ELR (cell line): ENCODE measurements around the gene KCNAB2.
"Not testable (repeated sequence)": the region's sequence is repeated elsewhere in the genome, so short reads cannot be mapped to it uniquely, and the experiment has no call there.

ENCODE experiments used
- DNase-seq: peaks from one replicate; pipeline ENCODE4 v3.0.0-alpha.2; 2015; ENCODE audit warnings: low read depth

Gene KCNAB2

GRCh38 chr1:6010554-6010953 is 35.1 kb upstream of the KCNAB2 start:
- no peak for DNase-seq

- no peak for DNase-seq
Measured at GRCh38 chr1:6011161-6011945, 34.3 kb upstream of the KCNAB2 start.

GRCh38 chr1:6011946-6012258 is 33.8 kb upstream of the KCNAB2 start:
- DNase-seq = no peak

DNA sequence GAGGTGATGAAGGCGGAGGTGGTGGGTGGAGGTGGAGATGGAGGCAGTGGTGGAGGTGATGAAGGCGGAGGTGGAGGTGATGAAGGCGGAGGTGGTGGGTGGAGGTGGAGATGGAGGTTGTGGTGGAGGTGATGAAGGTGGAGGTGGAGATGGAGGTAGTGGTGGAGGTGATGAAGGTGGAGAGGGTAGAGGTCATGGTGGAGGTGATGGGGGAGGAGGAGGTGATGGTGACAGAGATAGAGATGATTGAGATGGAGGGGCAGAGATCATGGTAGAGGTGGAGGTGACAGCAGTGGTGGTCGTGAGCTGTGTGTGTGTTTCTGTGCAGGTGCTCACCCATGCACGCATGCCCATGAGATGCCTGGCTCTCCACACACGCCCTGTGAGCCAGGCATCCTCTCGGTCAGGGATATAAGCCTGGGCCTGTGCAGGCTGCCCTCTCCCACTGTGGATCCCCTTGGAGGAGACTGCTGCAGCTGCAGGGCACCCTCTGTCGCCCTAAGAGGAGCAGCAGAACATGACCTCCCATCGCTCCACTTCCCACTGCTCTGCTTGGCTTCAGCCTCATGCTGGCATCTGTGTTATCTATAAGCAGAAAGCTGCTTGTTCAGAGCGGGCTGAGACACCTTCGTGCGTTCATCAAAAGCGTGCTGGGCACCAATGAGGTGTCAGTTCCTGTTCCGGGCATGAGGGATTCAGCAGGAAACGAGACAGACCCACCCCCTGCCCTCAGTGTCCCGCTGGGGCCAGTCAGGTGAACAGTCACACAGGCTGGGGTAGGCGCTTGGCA is 33.0 kb upstream of the KCNAB2 start:
- DNase-seq = no peak

DNA sequence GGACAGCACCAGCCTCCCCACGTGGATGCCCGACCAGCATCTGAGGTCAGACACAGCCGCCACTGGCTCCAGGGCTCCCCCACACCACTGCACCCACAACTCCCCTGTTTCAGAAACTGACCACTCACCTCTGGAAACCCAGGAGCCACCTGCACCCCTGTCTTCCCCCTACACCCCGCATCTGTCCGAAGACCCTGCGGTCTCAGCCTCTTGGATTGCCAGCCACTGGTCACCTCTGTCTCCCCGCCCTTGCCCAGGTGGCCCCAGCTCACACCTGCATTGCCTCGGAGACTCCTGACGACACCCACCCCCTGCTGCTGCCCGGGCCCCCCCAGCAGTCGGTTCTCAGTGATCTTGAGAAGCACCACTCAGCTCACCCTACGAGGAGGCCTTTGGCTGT is 32.2 kb upstream of the KCNAB2 start:
- DNase-seq = no peak

GRCh38 chr1:6014130-6014999 is 31.3 kb upstream of the KCNAB2 start:
- DNase-seq = no peak

DNA sequence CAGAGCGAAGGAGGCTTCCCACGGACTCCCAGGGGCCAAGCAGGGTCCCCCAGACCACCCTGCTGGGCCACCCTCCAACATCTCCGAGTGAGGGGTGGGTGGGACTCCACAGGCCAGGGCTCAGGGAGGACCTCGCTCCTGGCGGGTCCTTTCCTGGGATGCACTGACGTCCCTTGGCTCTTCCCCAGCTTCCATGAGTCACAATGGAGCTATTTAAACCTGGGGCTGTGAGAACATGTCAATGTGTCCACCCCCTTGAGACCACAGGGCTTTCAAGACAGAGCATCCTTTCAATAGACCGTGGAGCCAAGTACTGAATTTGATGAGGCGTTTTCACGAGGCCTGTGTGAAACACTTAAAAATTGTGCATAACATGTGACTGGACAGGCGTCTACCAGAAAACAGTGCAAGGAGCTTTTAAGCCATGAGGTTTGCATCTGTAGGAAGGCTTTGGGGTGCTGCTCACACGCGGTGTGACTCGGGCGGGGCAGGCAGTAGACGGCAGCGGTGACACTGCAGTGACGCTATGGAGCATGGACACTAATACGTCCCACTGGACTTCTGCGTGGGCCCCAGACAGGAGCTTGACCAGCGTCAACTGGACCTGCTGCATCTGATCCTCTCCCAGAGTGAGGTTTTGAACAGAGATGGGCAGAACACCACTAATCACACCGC is 29.4 kb upstream of the KCNAB2 start:
- peak; percentile 79 for DNase-seq

DNA sequence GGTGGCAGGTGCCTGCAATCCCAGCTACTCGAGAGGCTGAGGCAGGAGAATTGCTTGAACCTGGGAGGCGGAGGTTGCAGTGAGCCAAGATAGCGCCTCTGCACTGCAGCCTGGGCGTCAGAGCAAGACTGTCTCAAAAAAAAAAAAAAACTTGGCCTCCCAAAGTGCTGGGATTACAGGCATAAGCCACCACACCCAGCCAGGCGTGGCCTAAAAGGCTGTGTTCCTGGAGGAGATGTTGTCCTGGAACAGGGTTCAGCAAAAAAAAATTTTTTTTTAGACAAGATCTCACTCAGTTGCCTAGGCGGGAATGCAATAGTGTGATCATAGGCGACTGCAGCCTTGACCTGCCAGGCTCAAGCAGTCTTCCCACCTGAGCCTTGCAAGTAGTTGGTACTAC is 28.0 kb upstream of the KCNAB2 start:
- DNase-seq = not testable (repeated sequence)

DNA sequence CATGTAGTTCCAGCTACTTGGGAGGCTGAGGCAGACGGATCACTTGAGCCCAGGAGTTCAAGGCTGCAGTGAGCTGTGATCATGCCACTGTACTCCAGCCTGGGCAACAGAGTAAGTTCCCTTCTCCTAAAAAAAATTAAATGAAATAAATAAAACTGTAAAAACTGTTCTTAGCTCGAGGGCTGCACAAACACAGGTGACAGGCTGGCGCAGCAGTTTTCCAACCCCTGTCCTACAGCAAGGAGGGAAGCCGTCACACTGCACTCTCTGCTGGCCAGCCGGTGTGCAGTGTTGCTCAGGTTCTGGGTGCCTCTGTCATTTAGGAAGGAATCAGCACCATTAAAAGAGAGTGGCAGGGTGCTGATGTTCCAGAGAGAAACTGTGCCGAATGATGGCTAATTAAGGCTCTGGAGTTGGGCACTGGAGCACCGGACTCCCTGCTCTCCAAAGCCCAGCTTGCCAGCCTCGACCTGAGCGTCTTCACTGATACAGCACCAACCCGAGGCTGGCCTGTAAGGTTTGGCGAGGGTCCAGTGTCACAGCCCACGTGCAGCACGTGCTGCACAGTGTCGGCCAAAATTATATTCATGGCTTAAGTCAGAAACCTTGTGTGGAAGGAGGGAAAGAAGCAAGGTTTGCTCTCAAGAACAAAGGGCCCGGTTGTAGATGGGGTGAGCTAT is 26.4 kb upstream of the KCNAB2 start:
- DNase-seq = no peak

GRCh38 chr1:6022193-6022592 is 23.5 kb upstream of the KCNAB2 start:
- DNase-seq = no peak

DNA sequence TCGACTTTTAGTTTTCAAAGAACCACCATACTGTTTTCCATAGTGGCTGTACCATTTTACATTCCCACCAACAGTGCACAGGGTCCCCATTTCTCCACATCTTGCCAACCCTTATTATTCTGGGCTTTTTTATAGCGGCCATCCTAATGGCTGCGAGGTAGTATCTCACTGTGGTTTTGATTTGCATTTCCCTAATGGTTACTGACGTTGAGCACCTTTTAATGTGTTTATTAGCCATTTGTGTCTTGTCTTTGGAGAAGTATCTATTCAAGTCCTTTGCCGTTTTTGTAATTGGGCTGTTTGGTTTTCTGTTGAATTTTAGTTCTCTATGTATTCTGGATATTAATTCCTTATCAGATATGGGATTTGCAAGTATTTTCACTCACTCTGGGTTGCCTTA is 22.3 kb upstream of the KCNAB2 start:
- no peak for DNase-seq

DNA sequence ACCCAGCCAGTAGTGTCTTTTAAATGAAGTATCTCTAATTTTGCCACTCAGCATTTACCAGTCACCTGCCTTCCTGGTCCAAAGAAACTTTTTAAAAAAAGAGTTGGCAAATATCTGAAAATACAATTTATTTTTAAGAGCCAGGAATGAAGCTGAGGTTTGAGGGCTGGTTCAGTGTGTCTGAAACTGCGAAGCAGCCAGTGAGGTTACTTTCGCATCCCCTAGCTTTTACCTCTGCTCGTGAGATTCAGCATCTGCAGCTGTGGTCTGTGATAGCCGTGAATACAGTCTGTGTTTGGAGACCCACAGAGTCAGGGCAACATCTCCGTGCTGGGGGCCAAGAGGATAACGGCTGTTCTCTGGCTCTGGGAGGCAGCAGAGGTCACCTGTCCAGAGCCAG is 21.3 kb upstream of the KCNAB2 start:
- DNase-seq = no peak

DNA sequence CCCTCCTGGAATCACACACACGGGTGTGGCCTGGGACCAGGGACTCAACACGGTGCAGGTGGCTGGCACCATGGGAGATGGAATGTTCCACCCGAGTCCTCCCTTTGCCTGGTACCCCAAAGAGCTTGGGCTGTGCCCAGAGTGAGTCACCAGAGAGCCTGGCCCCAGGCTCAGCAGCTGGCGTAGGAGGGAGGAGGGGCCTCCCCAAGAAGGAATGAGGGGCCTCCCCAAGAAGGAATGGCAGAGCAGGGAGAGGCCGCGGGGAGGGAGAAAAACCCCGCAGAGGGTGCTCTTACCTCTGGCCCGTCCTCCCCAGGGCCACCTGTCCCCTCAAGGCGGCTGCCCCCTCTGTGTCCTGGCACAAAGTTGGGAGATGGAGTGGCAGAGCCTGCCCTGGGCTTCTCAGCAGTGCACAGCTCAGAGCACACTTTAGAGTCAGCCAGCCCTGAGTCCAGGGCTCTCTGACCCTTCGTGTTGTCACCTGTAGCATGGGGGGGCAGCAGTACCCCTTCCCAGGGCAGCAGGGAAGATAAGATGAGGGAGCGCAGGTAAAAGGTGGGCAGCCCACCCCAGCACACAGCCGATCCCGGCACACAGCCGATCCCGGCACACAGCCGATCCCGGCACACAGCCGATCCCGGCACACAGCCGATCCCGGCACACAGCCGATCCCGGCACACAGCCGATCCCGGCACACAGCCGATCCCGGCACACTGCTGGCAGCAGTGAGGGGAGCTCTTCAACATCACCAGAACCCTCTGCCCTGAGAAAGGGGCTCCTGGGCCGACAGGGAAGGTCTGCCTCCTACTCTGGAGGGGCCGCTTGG is 20.2 kb upstream of the KCNAB2 start:
- DNase-seq = peak; percentile 64

GRCh38 chr1:6026095-6026809 is 19.4 kb upstream of the KCNAB2 start:
- peak; percentile 80 for DNase-seq

DNA sequence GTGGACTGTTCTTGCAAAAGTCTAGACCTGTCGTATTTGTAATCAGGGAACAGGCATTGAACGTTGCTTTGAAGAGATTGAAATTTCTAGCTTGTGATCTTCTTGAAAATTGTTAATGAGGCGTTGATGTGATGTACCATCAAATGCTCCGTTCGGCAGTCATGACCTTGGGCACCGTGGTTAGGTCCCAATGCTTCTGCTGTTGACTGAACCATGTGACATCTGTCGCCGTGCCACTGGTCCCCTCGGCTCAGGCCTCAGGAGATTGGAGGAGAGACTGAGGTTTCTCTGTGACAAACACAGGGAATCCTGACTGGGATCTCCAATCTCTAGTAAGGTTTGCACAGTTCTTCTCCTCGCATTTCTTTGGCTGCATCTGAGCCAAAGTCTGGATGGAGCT is 18.1 kb upstream of the KCNAB2 start:
- DNase-seq = no peak

GRCh38 chr1:6028042-6028850 is 17.4 kb upstream of the KCNAB2 start:
- DNase-seq = peak; percentile 40

GRCh38 chr1:6029351-6029750 is 16.3 kb upstream of the KCNAB2 start:
- no peak for DNase-seq

DNA sequence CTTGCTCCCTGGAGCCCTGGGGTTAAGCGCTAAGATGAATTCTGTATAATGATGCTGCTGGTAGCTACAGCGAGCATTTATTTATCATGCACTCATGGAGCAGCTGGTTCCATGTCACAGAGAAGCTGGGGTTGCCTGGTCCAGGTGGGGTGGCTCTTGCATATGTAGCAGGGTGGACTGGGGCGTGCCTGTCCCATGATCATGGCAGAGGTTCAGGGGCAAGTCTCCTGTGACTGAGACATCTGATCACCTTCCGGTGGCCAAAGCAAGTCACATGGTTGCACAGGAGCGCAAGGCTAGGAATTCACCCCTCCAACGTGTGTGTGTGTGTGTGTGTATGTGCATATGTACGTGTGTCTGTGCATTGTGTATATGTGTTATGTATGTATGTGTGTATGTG is 15.6 kb upstream of the KCNAB2 start:
- DNase-seq = no peak
